Measurements from ENCODE around the gene TRMT11.
"Not testable (repeated sequence)": the region's sequence is repeated elsewhere in the genome, so short reads cannot be mapped to it uniquely, and the experiment has no call there.

The TRMT11 gene

GRCh38 chr6:125994670-125995488 is 8.5 kb downstream of the TRMT11 start:
- DNase-seq (ENCODE audit: low spot score) = no peak

DNA sequence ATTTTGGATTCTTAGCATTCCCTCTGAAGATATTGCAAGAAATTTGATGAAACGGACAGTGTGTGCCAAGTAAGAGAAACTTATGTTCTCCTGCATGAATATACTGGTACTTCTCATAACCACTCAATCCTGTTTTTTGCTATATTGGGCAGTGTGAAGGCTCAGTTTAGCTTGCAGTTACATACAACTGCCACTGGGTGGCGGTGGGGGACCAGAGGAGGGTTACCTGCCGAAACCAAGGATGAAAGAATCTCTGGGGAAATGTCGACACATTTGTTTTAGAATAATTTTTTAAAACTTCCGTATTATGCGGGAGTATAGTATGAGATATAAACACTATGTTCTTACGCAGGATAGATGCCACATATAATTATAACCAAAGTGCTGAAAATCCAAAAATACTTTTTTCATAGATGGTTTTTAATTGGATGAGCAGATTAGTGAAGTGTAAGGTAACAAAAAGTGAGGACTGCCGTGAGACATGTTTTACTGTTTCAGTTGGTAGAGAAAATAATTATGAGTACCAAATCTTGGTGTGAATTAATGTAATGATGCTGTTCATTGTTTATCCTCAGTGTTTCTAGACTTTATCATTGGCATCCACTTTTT is 9.7 kb downstream of the TRMT11 start:
- DNase-seq (ENCODE audit: low spot score) = peak; percentile 72

DNA sequence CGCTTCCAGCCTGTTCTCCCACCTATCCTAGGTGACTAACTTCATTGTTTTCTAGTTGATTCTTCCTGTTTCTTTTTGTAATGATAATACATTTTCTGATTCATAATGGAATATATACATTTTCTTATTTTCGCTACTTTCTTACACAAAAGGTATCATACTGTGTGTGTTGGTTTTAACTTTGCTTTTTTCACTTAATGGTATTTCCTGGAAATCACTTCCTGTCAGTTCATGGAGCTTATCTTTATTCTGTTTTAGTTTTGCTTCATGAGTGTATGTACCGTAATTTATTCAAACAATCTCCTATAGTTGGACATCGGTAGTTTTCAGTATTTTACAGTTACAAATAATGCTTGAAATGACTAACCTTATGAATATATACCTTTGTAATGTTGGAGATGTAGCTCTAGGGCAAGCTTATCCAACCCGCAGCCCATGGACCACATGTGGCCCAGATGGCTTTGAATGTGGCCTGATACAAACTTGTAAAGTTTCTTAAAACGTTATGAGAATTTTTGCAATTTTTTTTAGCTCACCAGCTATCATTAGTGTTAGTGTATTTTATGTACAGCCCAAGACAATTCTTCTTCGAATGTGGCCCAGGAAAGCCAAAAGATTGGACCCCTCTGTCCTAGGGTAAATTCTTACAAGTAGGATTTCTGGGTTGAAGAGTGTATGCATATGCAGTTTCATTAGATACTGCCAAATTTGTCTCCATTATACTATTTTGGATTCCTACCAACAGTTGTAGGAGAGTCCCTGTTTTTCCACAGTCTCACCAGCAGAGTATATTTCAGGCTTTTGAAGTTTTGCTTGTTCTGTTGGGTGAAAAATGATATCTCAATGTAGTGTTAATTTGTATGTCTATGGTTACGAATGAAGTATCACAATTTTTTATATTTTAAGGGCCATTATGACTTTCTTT is 16.7 kb downstream of the TRMT11 start:
- DNase-seq (ENCODE audit: low spot score) = no peak

DNA sequence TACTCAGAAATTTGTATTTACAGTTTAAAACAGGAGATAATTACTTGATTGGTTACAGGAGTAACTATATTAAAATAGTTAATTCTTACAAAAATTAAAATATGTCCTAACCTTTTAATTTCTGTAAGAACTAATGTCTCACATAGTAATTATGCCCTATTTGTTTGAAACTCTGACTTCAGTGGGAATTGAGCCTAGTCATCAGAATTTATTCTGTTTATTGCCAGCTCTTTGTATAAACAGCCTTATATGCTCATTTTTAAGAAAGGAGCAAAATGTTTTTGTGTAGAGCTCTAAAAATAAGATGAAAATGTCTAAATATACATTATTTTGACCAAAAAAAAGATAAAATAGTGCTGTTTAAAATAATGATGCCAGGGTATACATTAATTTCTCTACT is 21.5 kb downstream of the TRMT11 start:
- no peak for DNase-seq (ENCODE audit: low spot score)

DNA sequence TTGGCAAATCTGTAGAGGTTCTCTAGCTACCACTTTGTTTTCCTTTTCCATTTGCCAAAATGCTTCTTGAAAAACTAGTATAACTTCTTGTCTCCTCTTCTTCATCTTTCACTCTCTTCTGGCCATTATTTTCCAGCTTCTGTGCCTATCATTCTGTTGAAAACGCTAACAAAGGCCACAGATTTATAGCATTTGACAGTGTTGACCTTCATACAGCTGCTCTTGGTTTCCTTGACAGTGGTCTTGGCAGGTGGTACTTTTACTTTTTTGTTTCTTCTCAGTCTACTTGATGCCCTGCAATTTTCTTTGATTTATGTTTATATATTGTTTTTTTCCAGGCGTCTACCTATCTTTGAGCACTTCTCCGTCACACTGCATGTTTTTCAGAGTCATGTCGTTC is 23.7 kb downstream of the TRMT11 start:
- no peak for DNase-seq (ENCODE audit: low spot score)

DNA sequence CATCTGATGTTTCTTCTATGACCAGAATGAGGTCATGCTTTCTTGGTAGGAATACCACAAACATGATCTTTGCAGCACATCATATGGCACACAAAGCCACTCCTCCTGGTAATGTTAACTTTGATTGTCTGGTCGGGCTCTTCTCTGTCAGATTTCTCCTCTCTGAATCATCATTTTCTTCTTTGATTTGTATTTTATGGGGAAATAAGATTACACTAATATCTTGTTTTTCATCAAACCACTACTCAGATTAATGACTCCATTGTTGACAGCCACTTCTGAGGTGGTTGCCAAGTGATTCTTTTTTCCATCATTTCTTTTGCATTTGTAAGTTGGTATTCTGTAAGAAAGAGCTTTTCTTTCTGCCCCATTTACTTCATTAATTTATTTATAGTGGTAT is 29.5 kb downstream of the TRMT11 start:
- no peak for DNase-seq (ENCODE audit: low spot score)

- DNase-seq (ENCODE audit: low spot score) = no peak
Observed at GRCh38 chr6:126016591-126016990, 30.3 kb downstream of the TRMT11 start.

DNA sequence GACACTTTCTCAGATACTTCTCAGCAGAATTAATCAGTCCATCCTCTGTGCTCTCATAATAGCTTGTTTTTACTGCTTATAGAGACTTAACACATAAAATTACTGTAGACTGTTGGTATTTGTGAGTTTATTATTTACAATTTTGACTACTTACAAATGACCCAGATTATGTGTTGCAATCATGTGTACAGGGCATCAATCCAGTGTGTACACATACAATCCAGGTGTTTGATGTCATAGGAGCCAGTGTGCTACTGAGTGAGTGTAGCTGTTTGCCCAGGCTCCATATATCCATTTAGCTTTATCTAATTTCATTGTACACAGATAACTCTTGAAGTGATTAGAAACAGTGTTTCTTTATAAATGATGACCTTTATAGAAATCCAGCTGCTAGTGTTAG is 31.3 kb downstream of the TRMT11 start:
- no peak for DNase-seq (ENCODE audit: low spot score)

GRCh38 chr6:126020305-126021050 is 34.1 kb downstream of the TRMT11 start:
- DNase-seq (ENCODE audit: low spot score) = no peak

- DNase-seq (ENCODE audit: low spot score) = not testable (repeated sequence)
Observed at GRCh38 chr6:126023474-126023873, 37.1 kb downstream of the TRMT11 start.

GRCh38 chr6:126026001-126026400 is 39.7 kb downstream of the TRMT11 start:
- no peak for DNase-seq (ENCODE audit: low spot score)

DNA sequence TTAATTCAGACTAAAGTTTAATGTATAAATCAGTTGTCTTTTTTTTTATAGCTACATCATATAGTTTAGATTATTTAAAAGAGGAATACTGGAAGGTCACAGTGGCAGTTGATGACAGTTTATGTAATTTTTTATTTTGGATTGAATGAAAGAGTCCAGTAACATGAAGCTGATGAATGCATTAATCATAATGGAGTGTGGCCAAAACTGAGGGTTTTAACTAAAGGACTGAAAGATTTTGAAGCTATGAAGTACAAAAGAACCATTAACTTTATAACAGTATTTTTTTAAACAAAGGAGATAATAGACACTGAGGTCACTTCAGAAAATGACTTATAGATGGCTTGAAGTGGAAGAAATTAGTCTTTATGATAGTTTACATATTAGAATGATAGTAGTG is 41.3 kb downstream of the TRMT11 start:
- DNase-seq (ENCODE audit: low spot score) = no peak

DNA sequence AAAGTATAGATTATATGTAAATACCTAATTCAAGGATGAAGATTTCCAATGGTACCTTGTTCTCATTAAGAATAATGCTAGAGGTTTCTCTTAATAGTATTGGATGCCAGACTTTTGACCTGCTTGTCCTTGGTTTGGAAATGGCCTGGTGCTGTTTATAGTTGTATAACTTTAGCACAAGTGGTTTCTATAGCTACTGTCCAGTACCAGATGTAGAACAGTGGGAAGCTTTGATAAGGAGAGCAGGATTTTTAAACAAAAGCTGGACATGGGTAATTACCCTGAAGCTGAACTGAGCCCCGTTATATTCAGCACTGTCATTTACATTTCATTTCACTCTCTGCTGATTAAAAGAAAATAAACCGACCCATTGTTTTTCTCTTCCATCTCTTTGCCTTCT is 43.7 kb downstream of the TRMT11 start:
- DNase-seq (ENCODE audit: low spot score) = no peak

GRCh38 chr6:126033696-126034095 is 47.4 kb downstream of the TRMT11 start:
- DNase-seq (ENCODE audit: low spot score) = peak; percentile 83

DNA sequence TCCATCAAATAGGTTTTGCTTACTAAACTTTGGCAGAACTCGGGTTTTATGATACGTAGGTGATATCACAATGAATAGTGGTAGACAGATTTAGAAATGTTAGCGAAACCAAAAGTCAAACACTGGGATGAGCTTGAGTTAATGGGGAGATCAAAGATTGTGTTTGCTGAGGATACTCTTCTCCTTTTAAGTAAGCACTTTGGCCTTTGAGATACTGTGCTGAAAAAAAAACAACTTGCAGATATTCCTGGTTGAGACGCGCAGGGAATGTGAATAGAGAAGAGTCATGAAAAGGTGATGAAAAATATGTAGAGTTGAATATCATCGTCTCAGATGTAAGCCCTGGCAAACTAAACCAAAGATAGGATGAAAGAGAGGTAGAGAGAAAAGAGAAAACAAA is 48.3 kb downstream of the TRMT11 start:
- DNase-seq (ENCODE audit: low spot score) = no peak

DNA sequence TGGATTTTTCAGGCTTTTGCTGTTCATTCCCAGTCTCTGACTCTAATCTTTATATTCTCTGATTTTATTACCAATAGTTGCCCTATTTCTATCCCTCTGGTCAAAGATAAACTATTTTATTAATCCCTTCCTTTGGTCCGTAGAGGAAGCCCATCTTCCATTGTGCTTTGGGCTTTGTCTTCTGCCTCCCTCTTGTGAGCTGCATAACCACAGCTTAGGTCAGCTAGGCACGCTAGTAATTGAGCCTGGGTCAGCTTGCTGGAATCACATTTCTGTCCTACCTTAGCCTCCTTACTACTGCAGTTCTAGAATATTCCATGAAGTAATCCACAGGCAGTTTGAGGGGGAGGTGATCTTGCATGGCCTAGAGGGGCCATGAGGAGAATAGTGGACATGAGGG is 49.4 kb downstream of the TRMT11 start:
- DNase-seq (ENCODE audit: low spot score) = no peak

- DNase-seq (ENCODE audit: low spot score) = no peak
Observed at GRCh38 chr6:126038234-126038633, 51.9 kb downstream of the TRMT11 start.

DNA sequence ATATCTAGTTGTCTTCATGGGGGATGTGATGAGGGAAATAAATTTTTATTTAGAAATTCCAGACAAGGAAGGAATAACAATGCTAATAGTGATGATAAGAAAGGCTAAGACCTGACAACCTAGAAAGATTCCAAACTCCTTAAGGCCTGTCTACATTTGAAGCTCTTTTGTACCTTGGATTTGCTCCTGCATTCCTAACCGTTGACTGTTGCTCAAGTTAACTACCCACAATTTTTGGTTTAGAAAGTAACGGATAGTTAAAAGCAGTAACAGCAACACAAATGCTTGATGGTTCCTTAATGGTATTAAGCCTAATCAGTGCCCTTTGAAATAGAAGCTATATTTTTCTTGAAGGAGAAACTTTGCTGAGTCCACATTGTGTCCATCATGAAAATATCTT is 52.9 kb downstream of the TRMT11 start:
- peak; percentile 16 for DNase-seq (ENCODE audit: low spot score)

GRCh38 chr6:126040394-126040793 is 54.1 kb downstream of the TRMT11 start:
- DNase-seq (ENCODE audit: low spot score) = no peak

- peak; percentile 63 for DNase-seq (ENCODE audit: low spot score)
Observed at GRCh38 chr6:126040826-126041225, 54.5 kb downstream of the TRMT11 start.

- no peak for DNase-seq (ENCODE audit: low spot score)
Observed at GRCh38 chr6:126041516-126041915, 55.2 kb downstream of the TRMT11 start.

GRCh38 chr6:126042001-126042419 is 55.7 kb downstream of the TRMT11 start:
- no peak for DNase-seq (ENCODE audit: low spot score)

All from AG20443 (cell line).